SK-N-SH treated with all-trans-retinoic acid at 6 μM for 48 hours (cell line): ENCODE measurements around the gene BMP2.

Source experiments
- ATAC-seq: fragments of 200-7000 bp; cut with Tn5 transposase; 3 replicates; pipeline ENCODE4 v1.9.1; 2020; ENCODE audit warnings: mild to moderate bottlenecking, moderate library complexity
- ARNTL ChIP-seq: fragments of 450-650 bp; formaldehyde crosslinking; IDR thresholded peaks from 2 replicates; pipeline ENCODE4 v1.5.0; 2020; ENCODE audit warnings: low read depth, mild to moderate bottlenecking, moderate library complexity, borderline replicate concordance
- BACH2 ChIP-seq: fragments of 250-450 bp; sonication (Bioruptor Pico); IDR thresholded peaks from 2 replicates; pipeline ENCODE4 v1.9.0; 2021; ENCODE audit warnings: mild to moderate bottlenecking, borderline replicate concordance
- CSDC2 ChIP-seq: fragments of 250-450 bp; sonication (Bioruptor Pico); IDR thresholded peaks from 2 replicates; pipeline ENCODE4 v1.5.0; 2020; ENCODE audit warnings: mild to moderate bottlenecking, moderate library complexity
- ESRRG ChIP-seq: fragments of 250-450 bp; sonication (Bioruptor Pico); IDR thresholded peaks from 2 replicates; pipeline ENCODE4 v1.6.1; 2021; ENCODE audit warnings: mild to moderate bottlenecking
- GLIS3 ChIP-seq: fragments of 250-450 bp; sonication (Bioruptor Pico); IDR thresholded peaks from 2 replicates; pipeline ENCODE4 v1.5.0; 2020; ENCODE audit warnings: mild to moderate bottlenecking, moderate library complexity
- ISL1 ChIP-seq: fragments of 250-450 bp; sonication (Bioruptor Pico); IDR thresholded peaks from 2 replicates; pipeline ENCODE4 v2.1.2; 2022; ENCODE audit warnings: mild to moderate bottlenecking, moderate library complexity
- OSR1 ChIP-seq: fragments of 250-450 bp; sonication (Bioruptor Pico); IDR thresholded peaks from 2 replicates; pipeline ENCODE4 v1.8.0; 2022; ENCODE audit warnings: moderate library complexity, mild to moderate bottlenecking, inconsistent platforms
- PATZ1 ChIP-seq: fragments of 250-450 bp; sonication (Bioruptor Pico); IDR thresholded peaks from 2 replicates; pipeline ENCODE4 v1.8.0; 2020; ENCODE audit warnings: mild to moderate bottlenecking, moderate library complexity, borderline replicate concordance
- POU6F1 ChIP-seq: fragments of 250-450 bp; sonication (Bioruptor Pico); IDR thresholded peaks from 2 replicates; pipeline ENCODE4 v1.8.0; 2021; ENCODE audit warnings: low read depth, mild to moderate bottlenecking, moderate library complexity, borderline replicate concordance
- RARB ChIP-seq: fragments of 250-450 bp; sonication (Bioruptor Pico); IDR thresholded peaks from 2 replicates; pipeline ENCODE4 v1.8.0; 2021; ENCODE audit warnings: mild to moderate bottlenecking, moderate library complexity
- SNAI2 ChIP-seq: fragments of 250-450 bp; sonication (Bioruptor Pico); IDR thresholded peaks from 2 replicates; pipeline ENCODE4 v1.5.0; 2020; ENCODE audit warnings: mild to moderate bottlenecking, moderate library complexity
- TCF4 ChIP-seq: fragments of 250-450 bp; sonication (Bioruptor Pico); IDR thresholded peaks from 2 replicates; pipeline ENCODE4 v1.8.0; 2021; ENCODE audit warnings: mild to moderate bottlenecking, moderate library complexity, borderline replicate concordance
- TOX ChIP-seq: fragments of 250-450 bp; sonication (Bioruptor Pico); IDR thresholded peaks from 2 replicates; pipeline ENCODE4 v1.8.0; 2021; ENCODE audit warnings: mild to moderate bottlenecking, moderate library complexity, borderline replicate concordance
- TSHZ2 ChIP-seq: fragments of 250-450 bp; sonication (Bioruptor Pico); IDR thresholded peaks from 2 replicates; pipeline ENCODE4 v1.5.0; 2020; ENCODE audit warnings: mild to moderate bottlenecking, moderate library complexity
- ZC3H10 ChIP-seq: fragments of 250-450 bp; sonication (Bioruptor Pico); IDR thresholded peaks from 2 replicates; pipeline ENCODE4 v1.5.1; 2021; ENCODE audit warnings: mild to moderate bottlenecking, moderate library complexity
- ZFP30 ChIP-seq: fragments of 450-650 bp; formaldehyde crosslinking; IDR thresholded peaks from 2 replicates; pipeline ENCODE4 v1.5.0; 2022; ENCODE audit warnings: mild to moderate bottlenecking, moderate library complexity
- ZNF565 ChIP-seq: fragments of 450-650 bp; formaldehyde crosslinking; conservative IDR thresholded peaks from 2 replicates; pipeline ENCODE4 v1.5.0; 2020; ENCODE audit warnings: low read depth, mild to moderate bottlenecking, moderate library complexity
- ZNF70 ChIP-seq: fragments of 450-650 bp; formaldehyde crosslinking; IDR thresholded peaks from 2 replicates; pipeline ENCODE4 v1.5.0; 2020; ENCODE audit warnings: mild to moderate bottlenecking, moderate library complexity
- ZNF8 ChIP-seq: fragments of 450-650 bp; formaldehyde crosslinking; IDR thresholded peaks from 2 replicates; pipeline ENCODE4 v1.5.0; 2020; ENCODE audit warnings: mild to moderate bottlenecking, moderate library complexity
- TF ChIP-seq, protein P1 (sequence below): fragments of 250-450 bp; sonication (Bioruptor Pico); IDR thresholded peaks from 2 replicates; pipeline ENCODE4 v1.5.1; 2020; ENCODE audit warnings: low read depth, mild to moderate bottlenecking, moderate library complexity
- TF ChIP-seq, protein P2 (sequence below): fragments of 250-450 bp; sonication (Bioruptor Pico); IDR thresholded peaks from 2 replicates; pipeline ENCODE4 v1.5.1; 2021; ENCODE audit warnings: mild to moderate bottlenecking, moderate library complexity

The BMP2 gene

DNA sequence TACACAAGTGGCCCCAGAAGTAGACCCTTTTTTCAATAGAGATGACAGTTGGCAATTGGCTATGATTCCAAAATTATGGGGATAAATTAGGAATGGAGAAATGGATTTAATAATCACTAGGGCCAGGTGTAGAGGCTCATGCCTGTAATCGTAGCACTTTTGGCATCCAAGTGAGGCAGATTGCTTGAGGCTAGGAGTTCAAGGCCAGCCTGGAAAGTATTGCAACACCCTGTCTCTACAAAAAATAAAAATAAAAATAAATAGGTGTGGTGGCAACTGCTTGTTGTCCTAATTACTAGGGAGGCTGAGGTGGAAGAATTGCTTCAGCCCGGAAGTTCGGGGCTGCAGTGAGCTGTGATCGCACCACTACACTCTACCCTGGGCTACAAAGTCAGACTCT lies 60.0 kb downstream of the BMP2 start:
- TF ChIP-seq TCF4 (CRISPR knock-in tag), result no peak
- no peak for ATAC-seq

DNA sequence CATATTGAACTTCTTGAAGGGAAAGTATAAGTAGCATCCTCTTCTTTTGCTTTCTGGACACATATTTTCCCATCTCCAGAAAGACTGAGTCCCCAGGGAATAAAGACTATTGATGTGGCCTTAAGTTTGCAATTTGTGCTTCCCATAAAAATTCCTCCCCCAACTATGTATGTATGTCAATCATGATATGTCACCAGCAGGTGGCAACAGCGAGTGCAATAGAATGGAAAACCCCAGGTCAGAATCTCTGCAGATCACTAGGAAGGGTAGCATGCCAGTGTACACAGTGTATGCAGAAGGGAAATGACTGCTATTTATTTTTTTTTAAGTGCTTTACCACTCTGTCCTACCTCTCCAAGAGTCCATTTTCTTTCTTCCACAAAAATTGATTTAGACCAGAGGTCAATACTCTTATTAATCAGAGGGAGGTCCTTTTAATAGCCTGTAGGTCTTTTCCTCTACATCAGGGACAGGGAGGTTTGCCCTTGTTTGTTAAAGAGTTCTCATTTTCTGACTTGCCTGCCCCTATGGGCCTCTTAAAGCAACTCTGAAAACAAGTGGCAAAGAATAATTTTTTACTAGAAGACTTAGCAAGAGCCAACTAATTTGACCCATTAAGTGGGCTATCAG lies 61.4 kb downstream of the BMP2 start:
- ATAC-seq, result peak; percentile 87
- TF ChIP-seq ESRRG (CRISPR knock-in tag) (no peak), BACH2 (no peak), ZC3H10 (CRISPR knock-in tag) (no peak), POU6F1 (no peak), PATZ1 (CRISPR knock-in tag) (no peak), TOX (CRISPR knock-in tag) (no peak), ZNF8 (CRISPR knock-in tag) (no peak), TCF4 (CRISPR knock-in tag) (no peak), GLIS3 (CRISPR knock-in tag) (no peak), ZNF565 (no peak), SNAI2 (CRISPR knock-in tag) (no peak), ARNTL (CRISPR knock-in tag) (no peak), OSR1 (CRISPR knock-in tag) (no peak), ZNF70 (no peak), ZFP30 (no peak), ISL1 (no peak)

DNA sequence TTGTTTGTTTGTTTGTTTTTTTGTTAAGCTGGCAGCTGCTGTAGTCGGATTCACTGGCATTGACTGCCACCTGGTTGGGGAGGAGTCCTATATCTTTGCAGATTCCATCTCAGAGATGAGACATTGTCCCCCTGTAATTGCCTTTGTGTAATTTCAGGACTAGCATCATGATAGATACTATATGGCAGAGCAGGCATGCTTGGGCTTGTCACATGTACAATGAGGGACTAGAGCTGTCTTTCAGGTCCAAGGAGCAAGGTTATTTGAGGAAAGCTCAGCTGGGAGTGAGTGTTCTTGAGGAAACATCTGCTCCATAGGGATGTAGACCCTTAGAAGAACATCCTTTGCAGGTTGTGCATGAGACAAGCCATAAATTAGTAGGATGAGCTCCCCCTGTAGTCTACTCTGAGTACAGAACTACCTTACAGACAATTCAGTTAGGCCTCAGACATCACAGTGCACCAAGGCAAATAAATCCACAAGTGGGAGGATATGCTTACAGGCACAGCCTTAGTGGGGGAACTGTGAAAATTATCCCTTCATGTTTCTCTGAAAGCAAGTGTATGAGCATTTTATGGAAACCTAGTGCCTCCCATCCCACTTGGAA lies 62.1 kb downstream of the BMP2 start:
- no peak for ATAC-seq
- no peak for TF ChIP-seq SNAI2 (CRISPR knock-in tag)
- TF ChIP-seq, protein P1, sequence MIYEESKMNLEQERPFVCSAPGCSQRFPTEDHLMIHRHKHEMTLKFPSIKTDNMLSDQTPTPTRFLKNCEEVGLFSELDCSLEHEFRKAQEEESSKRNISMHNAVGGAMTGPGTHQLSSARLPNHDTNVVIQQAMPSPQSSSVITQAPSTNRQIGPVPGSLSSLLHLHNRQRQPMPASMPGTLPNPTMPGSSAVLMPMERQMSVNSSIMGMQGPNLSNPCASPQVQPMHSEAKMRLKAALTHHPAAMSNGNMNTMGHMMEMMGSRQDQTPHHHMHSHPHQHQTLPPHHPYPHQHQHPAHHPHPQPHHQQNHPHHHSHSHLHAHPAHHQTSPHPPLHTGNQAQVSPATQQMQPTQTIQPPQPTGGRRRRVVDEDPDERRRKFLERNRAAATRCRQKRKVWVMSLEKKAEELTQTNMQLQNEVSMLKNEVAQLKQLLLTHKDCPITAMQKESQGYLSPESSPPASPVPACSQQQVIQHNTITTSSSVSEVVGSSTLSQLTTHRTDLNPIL, result no peak
- TF ChIP-seq TSHZ2 (CRISPR knock-in tag), result no peak
- no peak for TF ChIP-seq ZFP30
- no peak for TF ChIP-seq ZNF8 (CRISPR knock-in tag)
- no peak for TF ChIP-seq OSR1 (CRISPR knock-in tag)
- TF ChIP-seq ZNF565, result no peak
- TF ChIP-seq GLIS3 (CRISPR knock-in tag), result no peak
- TF ChIP-seq ARNTL (CRISPR knock-in tag), result no peak
- TF ChIP-seq RARB (CRISPR knock-in tag), result no peak
- TF ChIP-seq ZNF70, result no peak
- TF ChIP-seq, protein P2, sequence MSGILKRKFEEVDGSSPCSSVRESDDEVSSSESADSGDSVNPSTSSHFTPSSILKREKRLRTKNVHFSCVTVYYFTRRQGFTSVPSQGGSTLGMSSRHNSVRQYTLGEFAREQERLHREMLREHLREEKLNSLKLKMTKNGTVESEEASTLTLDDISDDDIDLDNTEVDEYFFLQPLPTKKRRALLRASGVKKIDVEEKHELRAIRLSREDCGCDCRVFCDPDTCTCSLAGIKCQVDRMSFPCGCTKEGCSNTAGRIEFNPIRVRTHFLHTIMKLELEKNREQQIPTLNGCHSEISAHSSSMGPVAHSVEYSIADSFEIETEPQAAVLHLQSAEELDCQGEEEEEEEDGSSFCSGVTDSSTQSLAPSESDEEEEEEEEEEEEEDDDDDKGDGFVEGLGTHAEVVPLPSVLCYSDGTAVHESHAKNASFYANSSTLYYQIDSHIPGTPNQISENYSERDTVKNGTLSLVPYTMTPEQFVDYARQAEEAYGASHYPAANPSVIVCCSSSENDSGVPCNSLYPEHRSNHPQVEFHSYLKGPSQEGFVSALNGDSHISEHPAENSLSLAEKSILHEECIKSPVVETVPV (CRISPR knock-in tag), result no peak
- TF ChIP-seq CSDC2, result no peak
